Measurements from ENCODE around the gene GRIP1.

DNA sequence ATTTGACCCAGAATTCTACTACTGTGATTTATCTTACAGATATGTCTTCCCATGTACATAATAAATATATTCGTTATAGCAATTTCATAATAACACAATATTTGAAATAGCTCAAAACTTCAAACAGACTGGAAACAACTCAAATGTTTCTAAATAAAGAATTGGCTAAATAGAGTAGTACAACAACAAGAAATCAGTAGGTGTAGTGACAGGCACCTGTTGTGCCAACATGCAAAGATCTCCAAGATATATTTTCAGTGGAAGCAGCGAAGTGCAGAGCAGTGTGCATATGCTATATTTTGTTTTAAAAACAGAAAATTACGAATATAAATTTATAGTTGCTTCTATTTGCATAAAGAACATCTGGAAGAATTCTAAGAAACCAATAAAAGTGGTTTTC is 60.9 kb downstream of the GRIP1 start:
- TF ChIP-seq CTCF (IDR thresholded peaks at IDR 0.05; ENCODE audit: insufficient read depth, low read length) (no peak), POLR2AphosphoS5 (IDR thresholded peaks at IDR 0.05; ENCODE audit: low read depth) (no peak), GABPA (IDR thresholded peaks at IDR 0.05; ENCODE audit: low read depth) (no peak), SPI1 (IDR thresholded peaks at IDR 0.05; ENCODE audit: borderline replicate concordance, low read depth) (no peak)
- TF ChIP-seq, protein P1, sequence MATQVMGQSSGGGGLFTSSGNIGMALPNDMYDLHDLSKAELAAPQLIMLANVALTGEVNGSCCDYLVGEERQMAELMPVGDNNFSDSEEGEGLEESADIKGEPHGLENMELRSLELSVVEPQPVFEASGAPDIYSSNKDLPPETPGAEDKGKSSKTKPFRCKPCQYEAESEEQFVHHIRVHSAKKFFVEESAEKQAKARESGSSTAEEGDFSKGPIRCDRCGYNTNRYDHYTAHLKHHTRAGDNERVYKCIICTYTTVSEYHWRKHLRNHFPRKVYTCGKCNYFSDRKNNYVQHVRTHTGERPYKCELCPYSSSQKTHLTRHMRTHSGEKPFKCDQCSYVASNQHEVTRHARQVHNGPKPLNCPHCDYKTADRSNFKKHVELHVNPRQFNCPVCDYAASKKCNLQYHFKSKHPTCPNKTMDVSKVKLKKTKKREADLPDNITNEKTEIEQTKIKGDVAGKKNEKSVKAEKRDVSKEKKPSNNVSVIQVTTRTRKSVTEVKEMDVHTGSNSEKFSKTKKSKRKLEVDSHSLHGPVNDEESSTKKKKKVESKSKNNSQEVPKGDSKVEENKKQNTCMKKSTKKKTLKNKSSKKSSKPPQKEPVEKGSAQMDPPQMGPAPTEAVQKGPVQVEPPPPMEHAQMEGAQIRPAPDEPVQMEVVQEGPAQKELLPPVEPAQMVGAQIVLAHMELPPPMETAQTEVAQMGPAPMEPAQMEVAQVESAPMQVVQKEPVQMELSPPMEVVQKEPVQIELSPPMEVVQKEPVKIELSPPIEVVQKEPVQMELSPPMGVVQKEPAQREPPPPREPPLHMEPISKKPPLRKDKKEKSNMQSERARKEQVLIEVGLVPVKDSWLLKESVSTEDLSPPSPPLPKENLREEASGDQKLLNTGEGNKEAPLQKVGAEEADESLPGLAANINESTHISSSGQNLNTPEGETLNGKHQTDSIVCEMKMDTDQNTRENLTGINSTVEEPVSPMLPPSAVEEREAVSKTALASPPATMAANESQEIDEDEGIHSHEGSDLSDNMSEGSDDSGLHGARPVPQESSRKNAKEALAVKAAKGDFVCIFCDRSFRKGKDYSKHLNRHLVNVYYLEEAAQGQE (IDR thresholded peaks at IDR 0.05; ENCODE audit: insufficient replicate concordance, low read depth): no peak
